Panc1 (cell line): Measurements from ENCODE around the gene ZBTB22. TPM values are rescaled to one million over a fixed set of nuclear protein-coding genes. Genes with fewer than 3 reads are reported as not detected.

ENCODE experiments used
- ATAC-seq: fragments of 200-7000 bp; cut with Tn5 transposase; 2 replicates; pipeline ENCODE4 v1.9.1; 2020; ENCODE audit warnings: mild to moderate bottlenecking, moderate library complexity
- BruUV-seq: library from RNA; stranded (reverse); fragments of 400-500 nt; replicated peaks from 2 replicates; lab custom pipeline; 2021; lab: Mats Ljungman, UMichigan
- CTCF ChIA-PET: fragments of 300-600 bp; sonication (Branson Sonifier 250); formaldehyde crosslinking; loops from one replicate; lab custom pipeline; 2022; ENCODE audit warnings: antibody characterized with exemption; lab: Charles Lee
- POLR2A ChIA-PET: fragments of 300-600 bp; sonication (Branson Sonifier 250); formaldehyde crosslinking; loops from one replicate; lab custom pipeline; 2022; ENCODE audit warnings: antibody characterized with exemption; lab: Charles Lee
- DNase-seq: peaks from one replicate; pipeline ENCODE4 v3.0.0-alpha.2; 2010; ENCODE audit warnings: low read depth, low spot score
- H3K27ac ChIP-seq: 2 replicates; pipeline ENCODE4 v1.5.1; 2011; ENCODE audit warnings: mild to moderate bottlenecking, low read length, inconsistent platforms
- H3K27me3 ChIP-seq: fragments of 200-500 bp; sonication (Bioruptor generic); 2 replicates; pipeline ENCODE4 v1.6.0; 2014; ENCODE audit warnings: low read length, inconsistent platforms; ENCODE audit not compliant: control insufficient read depth, insufficient read depth
- H3K36me3 ChIP-seq: fragments of 200-500 bp; sonication (Bioruptor generic); 2 replicates; pipeline ENCODE4 v1.5.1; 2014; ENCODE audit warnings: inconsistent platforms, mild to moderate bottlenecking, low read length, moderate library complexity; ENCODE audit not compliant: control insufficient read depth, insufficient read depth
- H3K4me1 ChIP-seq: 2 replicates; pipeline ENCODE4 v1.5.1; 2011; ENCODE audit warnings: inconsistent platforms, mild to moderate bottlenecking, low read length, moderate library complexity; ENCODE audit not compliant: control insufficient read depth, insufficient read depth
- H3K4me3 ChIP-seq, 2 experiments: 2 replicates each; pipeline ENCODE4 v1.5.1; 2011 to 2012; ENCODE audit warnings: low read depth in 2 of 2, low read length in 2 of 2, mild to moderate bottlenecking in 2 of 2, inconsistent platforms in 1 of 2, moderate library complexity in 1 of 2
- H3K9me3 ChIP-seq: fragments of 200-500 bp; sonication (Bioruptor generic); 2 replicates; pipeline ENCODE4 v1.5.1; 2014; ENCODE audit warnings: low read depth, mild to moderate bottlenecking, inconsistent platforms, low read length, moderate library complexity; ENCODE audit not compliant: control insufficient read depth, insufficient read depth
- CTCF ChIP-seq: fragments of 450-650 bp; IDR thresholded peaks from 2 replicates; pipeline ENCODE4 v1.5.1; 2017; ENCODE audit warnings: mild to moderate bottlenecking
- POLR2AphosphoS5 ChIP-seq: IDR thresholded peaks from 2 replicates; pipeline ENCODE4 v1.6.1; 2012; ENCODE audit warnings: mild to moderate bottlenecking, low read depth, low read length, moderate library complexity
- REST ChIP-seq, 2 experiments: IDR thresholded peaks; 2 replicates each; pipeline ENCODE4 v1.6.1; 2011 to 2012; ENCODE audit warnings: low read depth in 2 of 2, control low read depth in 1 of 2, low read length in 1 of 2, mild to moderate bottlenecking in 1 of 2, moderate library complexity in 1 of 2; ENCODE audit not compliant: insufficient read depth in 1 of 2
- SIN3A ChIP-seq: IDR thresholded peaks from 2 replicates; pipeline ENCODE4 v1.6.1; 2012; ENCODE audit warnings: low read depth, mild to moderate bottlenecking, low read length, moderate library complexity, borderline replicate concordance; ENCODE audit not compliant: insufficient read depth
- TCF7L2 ChIP-seq: IDR thresholded peaks from 2 replicates; pipeline ENCODE4 v1.6.1; 2011; ENCODE audit warnings: mild to moderate bottlenecking, low read depth, low read length, inconsistent platforms
- in situ Hi-C: cut with HindIII; loops from 2 replicates; pipeline ENCODE4 v1.10.0; 2016; ENCODE audit warnings: low sequenced_read_pairs, low pct_unique_long_range_greater_than_20kb
- intact Hi-C: fragments of 100-400 bp; cut with micrococcal nuclease; formaldehyde crosslinking; loops from one replicate; pipeline ENCODE4 v1.10.0; 2022; ENCODE audit not compliant: unreplicated experiment
- total RNA-seq: library from RNA; stranded (reverse); gene quantifications from one replicate; pipeline ENCODE4 v1.2.1, GENCODE V29; 2021; ENCODE audit not compliant: unreplicated experiment

The ZBTB22 gene
- total RNA-seq, 1 experiment from 2014 or later = 16.0 TPM

GRCh38 chr6:33280539-33280938, 37.0 kb downstream of the ZBTB22 start:
- CTCF ChIA-PET = no interaction called here
- DNase-seq (no peak), ATAC-seq (no peak)
- Histone ChIP-seq H3K36me3 (peaks cover 3% of the 10 kb centered on the region; the same call in 1 of the 2 replicates), H3K27ac (peak overlapping the region; percentile 19; the same call in 1 of the 2 replicates), H3K4me3 (no peak overlapping the region), H3K27me3 (no peaks in the 10 kb centered on the region), H3K9me3 (no peaks in the 10 kb centered on the region), H3K4me1 (peaks cover 38% of the 10 kb centered on the region)
- TF ChIP-seq CTCF = no peak
- TF ChIP-seq TCF7L2 = no peak
- no peak for TF ChIP-seq REST (IDR thresholded peaks at IDR 0.05; ENCODE audit: insufficient read depth in 1 of 2, low read depth in 2 of 2, low read length in 1 of 2)
- no peak for TF ChIP-seq SIN3A
- no peak for TF ChIP-seq POLR2AphosphoS5
- intact Hi-C loops (no loop called here), in situ Hi-C loops (no loop called here)
- no TSS peak for BruUV-seq
- POLR2A ChIA-PET = interaction anchor here (0.6 to 0.9 kb wide), 3 partner anchors 9 to 145 kb away, joined by 3 to 4 read pairs (median 3); no protein-coding TSS in a partner anchor

- Histone ChIP-seq H3K9me3 (no peaks in the 10 kb centered on the region), H3K4me3 (no peak overlapping the region), H3K36me3 (peaks cover 4% of the 10 kb centered on the region; the same call in 1 of the 2 replicates), H3K4me1 (peaks cover 43% of the 10 kb centered on the region), H3K27me3 (no peaks in the 10 kb centered on the region), H3K27ac (peak overlapping the region; percentile 19)
- ChIA-PET POLR2A (interaction anchor here (0.9 kb wide), 1 partner anchor 10 kb away, joined by 3 read pairs; no protein-coding TSS in a partner anchor), CTCF (no interaction called here)
- intact Hi-C loops = no loop called here
- peak; percentile 57 for ATAC-seq
- DNase-seq = no peak
- TF ChIP-seq CTCF = peak; percentile 88
- no peak for TF ChIP-seq POLR2AphosphoS5
- no peak for TF ChIP-seq REST (IDR thresholded peaks at IDR 0.05; ENCODE audit: insufficient read depth in 1 of 2, low read depth in 2 of 2, low read length in 1 of 2)
- in situ Hi-C loops = no loop called here
- BruUV-seq = no TSS peak
These were observed 37.5 kb downstream of the ZBTB22 start for GRCh38 chr6:33279971-33280511.
